Hypothalamus (tissue), 51 donors: ENCODE data around the gene KCNA5.
A peak's percentile ranks its signal among the peaks of the same experiment; 100 is the strongest.

ENCODE experiments used
- DNase-seq, 51 donors: peaks; one replicate each; lab custom pipeline; 2025; lab: John Stamatoyannopoulos, UW

Gene KCNA5

GRCh38 chr12:5043589-5044419 lies at the start of gene KCNA5:
Gene KCNA5, plus strand, starts transcription at chr12:5043879. Its CDS starts 269 bp downstream, at chr12:5044148.
- peak in 29 of 51 donors; percentile 13 to 79 (median 47) for DNase-seq

DNA sequence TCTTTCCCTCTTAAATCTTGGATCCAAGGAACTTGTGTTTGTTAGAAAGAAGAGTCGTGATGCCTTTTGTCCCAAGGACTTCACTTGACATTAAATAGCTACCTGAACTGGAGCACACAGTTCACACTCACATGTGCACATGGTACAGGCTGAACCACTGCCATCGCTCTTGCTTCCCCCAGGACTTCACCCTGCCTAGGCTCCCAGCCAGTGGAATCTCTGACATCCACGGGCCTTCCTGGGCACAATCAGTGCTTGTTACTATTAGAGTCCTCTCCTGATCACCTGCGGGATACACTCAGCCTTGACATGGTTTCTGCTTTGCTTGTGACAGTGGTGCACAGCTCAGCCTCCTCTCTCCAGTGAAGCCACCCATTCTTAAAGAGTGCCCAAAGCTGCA lies 49.1 kb upstream of the KCNA5 start:
- DNase-seq = no peak

DNA sequence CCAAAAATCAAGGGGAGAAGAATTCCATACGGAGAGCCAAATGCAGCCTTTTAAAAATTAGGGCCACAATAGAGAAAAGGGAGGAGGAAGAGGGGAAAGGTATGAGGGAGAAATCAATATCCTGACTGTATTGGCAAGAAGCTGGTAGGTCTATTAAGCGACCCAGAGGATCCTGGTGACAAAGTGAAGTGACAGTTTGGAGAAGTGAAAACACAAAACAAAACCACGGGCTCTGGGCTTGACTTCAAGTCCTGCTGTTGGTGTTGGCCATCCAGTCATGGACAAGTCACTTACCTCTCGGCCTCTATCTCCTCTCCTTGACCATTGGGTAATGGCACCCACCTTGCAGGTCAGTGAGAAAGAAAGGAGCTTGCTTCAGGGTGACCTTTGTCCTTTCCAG lies 47.0 kb upstream of the KCNA5 start:
- no peak for DNase-seq

DNA sequence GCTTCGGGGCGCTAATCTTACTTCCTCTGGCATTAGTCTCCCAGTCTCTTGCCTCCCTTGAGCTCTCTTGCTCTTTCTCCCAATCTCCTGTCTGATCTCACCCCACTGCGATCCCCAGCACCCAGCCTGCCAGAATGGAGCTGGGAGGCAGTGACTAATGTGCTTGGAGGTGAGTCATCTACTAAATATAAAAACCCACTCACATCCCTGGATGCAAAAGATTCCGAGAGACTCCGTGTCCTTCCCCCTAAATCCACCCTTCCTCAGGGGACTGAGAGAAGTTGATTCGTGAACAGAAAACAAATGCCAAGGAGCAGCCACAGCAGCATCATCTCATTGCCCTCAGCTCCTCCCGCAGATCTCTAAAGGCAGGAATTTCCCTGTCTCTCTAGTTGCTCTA lies 45.7 kb upstream of the KCNA5 start:
- peak in 5 of 51 donors; percentile 11 to 52 (median 33) for DNase-seq

DNA sequence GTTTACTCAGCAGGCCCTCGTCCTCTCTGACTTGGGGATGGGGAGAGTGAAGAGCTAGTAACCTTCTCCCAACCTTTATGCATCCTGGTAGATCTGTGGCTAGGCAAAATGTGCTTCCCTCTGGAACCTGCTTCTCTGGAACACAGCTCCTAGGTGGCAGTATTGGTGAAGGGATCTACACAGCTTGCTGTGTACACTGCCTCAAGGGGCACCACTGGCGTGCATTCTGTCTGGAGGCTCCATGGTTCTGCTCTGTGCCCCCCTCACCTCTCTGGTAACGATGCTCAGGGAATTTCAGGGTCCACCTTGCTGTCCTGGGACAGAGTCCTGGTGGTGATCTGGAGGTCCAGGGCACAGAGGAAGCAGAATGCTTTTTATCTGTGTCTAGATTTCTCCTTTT lies 43.5 kb upstream of the KCNA5 start:
- DNase-seq = no peak

DNA sequence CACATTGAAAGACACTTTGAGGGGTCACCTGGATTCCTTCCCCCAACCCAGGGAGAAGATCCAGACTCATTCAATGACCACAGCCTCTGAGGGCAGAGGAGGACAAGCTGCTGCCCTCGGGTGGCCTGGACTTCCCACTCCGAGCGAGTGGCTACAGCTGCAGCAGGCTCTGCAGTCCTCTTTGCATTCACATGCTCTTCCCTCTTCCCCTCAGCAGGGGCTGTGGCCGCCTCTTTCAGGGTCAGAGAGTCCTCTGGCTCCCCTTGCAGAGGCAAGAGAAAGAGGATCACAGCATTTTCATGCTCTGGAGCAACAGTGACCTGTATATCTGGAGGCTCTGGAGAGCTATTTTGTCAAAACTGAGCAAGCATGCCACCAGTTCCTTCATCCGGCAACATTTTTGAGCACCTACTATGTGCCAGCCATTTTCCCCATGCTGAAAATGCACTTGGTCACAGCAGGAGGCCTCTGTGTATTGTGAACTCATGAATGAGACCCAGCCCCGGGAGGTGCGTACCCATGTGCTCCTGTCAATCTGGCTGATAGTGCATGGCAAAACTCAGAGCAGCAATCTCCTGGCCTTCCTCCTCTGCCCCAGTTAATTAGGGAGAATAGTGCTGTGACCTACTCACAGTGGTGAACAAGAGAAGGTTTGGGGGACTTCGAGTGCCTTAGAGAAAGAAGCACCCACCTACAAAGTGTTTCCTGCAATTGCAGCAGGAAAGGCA lies 42.9 kb upstream of the KCNA5 start:
- DNase-seq = no peak

GRCh38 chr12:5003025-5003666 lies 40.5 kb upstream of the KCNA5 start:
- peak in 43 of 51 donors; percentile 8 to 81 (median 52) for DNase-seq

DNA sequence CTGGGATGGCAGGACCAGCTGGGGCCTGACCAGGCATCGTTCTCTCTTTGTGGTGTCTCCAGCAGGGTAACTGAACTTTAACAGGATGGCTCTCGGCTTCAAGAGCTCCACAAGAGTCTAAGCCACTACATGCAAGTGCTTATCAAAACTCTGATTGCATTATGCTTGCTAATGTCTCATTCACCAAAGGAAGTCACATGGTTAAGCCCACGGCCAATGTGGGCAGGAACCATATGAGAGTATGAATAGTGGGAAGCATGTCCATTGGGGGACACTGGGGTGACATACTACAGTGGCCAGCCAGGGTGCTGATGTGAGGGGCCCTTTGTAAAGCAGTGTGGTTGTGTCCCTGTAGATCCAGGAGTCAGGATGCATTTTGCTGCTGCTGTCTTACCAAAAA lies 35.0 kb upstream of the KCNA5 start:
- DNase-seq = no peak

- no peak for DNase-seq
Measured at GRCh38 chr12:5010151-5010550, 33.5 kb upstream of the KCNA5 start.

DNA sequence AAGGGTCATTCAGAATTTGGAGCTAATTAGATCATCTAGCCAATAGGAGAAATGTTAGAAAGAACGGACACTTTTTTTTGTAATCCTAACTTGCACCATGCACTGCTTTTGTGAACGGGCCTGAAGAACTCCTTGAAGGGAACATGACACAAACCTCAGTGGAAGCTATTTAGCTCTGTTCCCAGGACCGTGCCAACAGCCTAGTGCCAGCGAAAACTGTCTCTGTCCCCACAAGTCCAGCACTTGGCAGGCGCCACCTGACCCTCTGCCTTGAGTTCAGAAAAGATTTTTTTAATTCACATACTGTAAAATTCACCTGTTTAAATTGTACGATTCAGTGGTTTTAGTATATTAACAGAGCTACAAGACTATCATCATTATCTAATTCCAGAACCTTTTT lies 31.3 kb upstream of the KCNA5 start:
- DNase-seq = peak in 17 of 51 donors; percentile 7 to 38 (median 17)

DNA sequence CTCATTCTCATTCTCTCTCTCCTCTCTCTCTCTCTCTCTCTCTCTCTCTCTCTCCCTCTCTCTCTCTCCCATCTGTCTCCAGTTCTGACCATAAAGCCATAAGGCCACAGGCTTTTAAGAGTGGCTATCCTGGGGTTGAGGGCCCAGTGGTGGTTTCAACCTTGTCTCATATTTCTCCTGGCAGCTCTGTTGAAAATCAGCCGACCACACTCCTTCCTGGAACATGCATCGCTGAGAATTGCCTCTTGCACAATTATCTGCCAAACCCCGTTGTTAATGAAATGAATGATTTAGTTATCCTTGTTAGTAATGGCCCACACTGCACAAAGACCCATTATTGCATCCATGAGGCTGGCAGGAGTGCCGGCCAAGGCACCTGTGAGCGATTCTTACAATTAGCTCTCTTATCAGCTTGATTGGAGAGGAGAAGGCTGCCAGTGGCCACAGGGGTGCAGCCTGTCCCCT lies 30.4 kb upstream of the KCNA5 start:
- peak in 28 of 51 donors; percentile 11 to 60 (median 35) for DNase-seq

GRCh38 chr12:5014269-5014668 lies 29.4 kb upstream of the KCNA5 start:
- DNase-seq = no peak

DNA sequence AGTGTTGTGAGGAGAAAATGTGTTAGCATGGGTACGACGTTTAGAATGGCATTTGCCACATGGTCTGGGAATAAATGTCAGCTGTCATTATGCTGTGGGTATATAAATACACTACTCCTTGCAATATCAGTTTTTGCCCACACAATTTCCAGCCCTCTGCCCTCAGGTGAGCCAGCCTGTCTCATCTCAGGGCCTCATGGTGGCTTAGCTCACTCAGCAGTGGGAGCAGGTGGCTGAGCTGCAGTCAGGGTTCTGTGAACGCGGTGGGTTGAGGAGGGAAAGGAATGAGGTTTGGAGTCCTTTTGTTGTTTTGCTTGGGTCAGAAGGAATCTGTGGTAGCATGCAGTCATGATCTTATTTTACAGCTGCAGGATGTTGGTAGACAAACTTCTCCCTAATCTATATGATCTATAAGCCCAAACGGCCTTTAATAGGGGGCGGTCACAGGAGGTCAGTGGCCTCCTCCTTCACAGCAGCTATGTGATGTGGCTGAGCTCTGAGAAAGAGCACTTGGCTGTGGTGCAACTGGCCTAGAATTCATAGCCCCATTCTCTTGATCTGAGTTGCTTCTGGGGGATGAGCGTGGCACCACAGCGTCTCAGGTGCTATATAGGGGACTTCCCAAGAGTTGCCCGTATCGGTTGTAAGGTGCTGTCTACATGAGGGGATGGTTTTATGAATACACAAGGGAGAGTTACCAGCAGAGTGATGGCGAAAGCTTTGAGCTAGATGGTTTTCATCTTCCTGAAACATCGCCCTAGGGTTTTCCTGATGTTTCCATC lies 27.8 kb upstream of the KCNA5 start:
- DNase-seq = no peak

GRCh38 chr12:5016526-5016925 lies 27.2 kb upstream of the KCNA5 start:
- no peak for DNase-seq

DNA sequence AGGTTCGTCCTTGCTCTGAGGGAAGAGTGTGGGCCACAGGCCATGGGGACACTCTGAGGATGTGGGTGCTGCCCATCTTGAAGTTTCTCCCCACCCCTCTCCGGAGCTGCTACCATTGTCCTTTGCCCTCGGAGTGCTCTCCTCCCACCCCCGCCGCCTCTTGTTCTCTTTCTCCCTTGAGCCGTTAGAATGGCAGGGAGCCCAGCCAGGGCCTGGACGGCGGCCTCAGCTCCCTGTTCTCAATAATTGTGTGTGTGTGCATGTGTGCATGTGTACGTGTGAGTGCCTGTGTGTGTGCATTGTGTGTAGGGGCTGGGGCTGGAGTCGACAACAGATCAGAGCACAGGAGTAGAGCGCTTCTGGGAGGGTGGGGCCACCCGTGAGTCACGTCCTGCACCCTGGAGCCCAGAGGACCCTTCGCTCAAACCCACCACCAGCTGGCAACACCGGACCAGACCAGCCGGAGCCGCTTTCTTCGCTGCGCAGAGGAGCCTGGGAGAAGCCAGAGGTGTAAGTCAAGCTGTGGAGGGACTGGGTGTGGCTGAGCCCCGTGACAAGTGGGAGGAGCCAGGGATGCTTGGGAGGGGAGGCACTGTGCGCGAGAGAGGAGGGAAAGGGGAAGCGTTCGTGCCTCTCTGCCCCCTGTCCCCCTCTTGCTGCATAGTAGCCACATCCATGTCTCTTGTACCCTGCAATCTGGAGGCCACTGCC lies 25.9 kb upstream of the KCNA5 start:
- peak in 7 of 51 donors; percentile 7 to 35 (median 22) for DNase-seq

DNA sequence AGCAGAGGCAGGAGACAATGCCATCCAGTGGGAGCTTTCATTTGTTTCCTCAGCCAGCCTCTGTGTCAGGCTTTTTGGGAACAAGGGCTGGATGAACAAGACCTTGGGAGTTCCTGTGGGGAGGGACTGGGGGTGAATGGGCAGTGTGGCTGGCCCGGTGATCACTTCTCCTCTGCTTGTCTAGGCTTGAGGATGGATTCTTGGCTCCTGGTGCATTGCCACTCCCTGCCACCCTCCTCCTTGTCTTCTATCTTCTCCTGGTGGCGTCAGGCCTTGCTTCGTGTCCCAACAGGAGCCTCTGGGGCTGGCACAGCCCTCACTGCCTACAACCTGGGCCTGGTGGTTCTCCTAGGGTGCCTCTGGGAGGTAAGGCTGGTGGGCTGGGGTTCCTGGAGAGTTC lies 25.0 kb upstream of the KCNA5 start:
- DNase-seq = no peak

GRCh38 chr12:5022025-5022424 lies 21.7 kb upstream of the KCNA5 start:
- DNase-seq = no peak

DNA sequence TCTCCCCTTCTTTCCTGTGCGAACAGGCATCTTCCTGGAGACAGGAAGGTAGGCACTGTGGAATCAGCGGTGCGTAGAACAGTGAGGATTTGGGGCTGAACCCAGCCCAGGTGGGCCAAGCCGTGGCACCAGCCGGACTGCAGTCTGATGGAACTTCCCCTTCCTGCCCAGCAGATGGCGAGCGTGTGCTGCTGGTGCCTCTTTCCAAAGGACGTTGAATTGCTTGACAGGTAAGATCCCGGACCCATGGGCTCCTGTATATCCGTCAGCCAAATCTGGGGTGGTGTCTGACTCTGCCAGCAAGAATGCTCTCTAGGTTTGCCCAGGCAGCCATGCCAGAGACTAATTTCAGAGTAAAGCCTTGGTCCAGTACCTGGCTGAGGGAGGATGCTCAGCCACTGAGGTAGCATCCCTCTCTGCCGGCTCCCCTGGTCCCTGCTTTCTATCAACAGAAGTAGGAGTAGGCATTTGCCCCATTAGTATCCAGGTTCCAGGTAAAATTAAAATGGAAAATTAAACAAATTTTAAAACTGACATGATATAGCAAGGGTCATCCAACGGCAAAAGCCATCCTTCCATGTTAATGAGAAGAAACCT lies 21.1 kb upstream of the KCNA5 start:
- DNase-seq = peak in 22 of 51 donors; percentile 10 to 50 (median 22)

DNA sequence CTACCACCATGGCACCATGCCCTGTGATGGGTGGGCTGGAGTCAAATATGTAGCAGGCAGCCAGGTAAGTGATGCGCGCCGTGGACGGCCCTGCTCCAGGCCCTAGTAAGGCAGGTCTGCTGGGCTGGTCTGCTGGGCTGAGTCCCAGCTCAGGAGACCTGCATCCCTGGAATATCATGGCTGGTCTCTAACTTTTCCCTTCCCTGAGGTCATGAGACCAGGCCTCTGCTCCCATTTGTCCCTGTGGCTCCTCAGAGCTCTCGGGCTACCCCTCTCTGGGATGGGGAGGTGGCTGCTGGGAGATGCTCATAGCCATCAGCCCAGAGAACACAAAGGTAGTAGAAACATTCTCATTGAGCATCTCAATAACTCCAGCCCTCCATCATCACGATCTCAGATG lies 19.8 kb upstream of the KCNA5 start:
- no peak for DNase-seq
